GM06990 (cell line): ENCODE results near the gene CTNNA2.

Experiments used
- DNase-seq: peaks from one replicate; pipeline ENCODE4 v3.0.0-alpha.2; 2011; ENCODE audit not compliant: insufficient read length; ENCODE audit errors: extremely low read depth
- H3K27me3 ChIP-seq: replicated peaks from 2 replicates; pipeline ENCODE4 v1.6.0; 2011; ENCODE audit warnings: low read length; ENCODE audit not compliant: control insufficient read depth, insufficient read depth
- H3K36me3 ChIP-seq: 2 replicates; pipeline ENCODE4 v1.5.1; 2011; ENCODE audit warnings: low read length; ENCODE audit not compliant: control insufficient read depth, insufficient read depth
- H3K4me3 ChIP-seq: replicated peaks from 2 replicates; pipeline ENCODE4 v1.5.1; 2011; ENCODE audit warnings: low read depth, mild to moderate bottlenecking, control low read depth, low read length
- CTCF ChIP-seq: IDR thresholded peaks from 2 replicates; pipeline ENCODE4 v1.5.1; 2011; ENCODE audit warnings: low read length, control low read depth, mild to moderate bottlenecking, inconsistent platforms; ENCODE audit not compliant: insufficient read depth, poor library complexity, severe bottlenecking

The CTNNA2 gene

GRCh38 chr2:80374105-80374504 is 861.3 kb downstream of the CTNNA2 start:
- no peak for DNase-seq

GRCh38 chr2:80377071-80377470 is 864.2 kb downstream of the CTNNA2 start:
- Histone ChIP-seq H3K36me3 (no peaks in the 10 kb centered on the region), H3K27me3 (no peaks in the 10 kb centered on the region), H3K4me3 (no peak overlapping the region)
- TF ChIP-seq CTCF = no peak
- no peak for DNase-seq

More at GRCh38 chr2:80374105-80374504, 861.3 kb downstream of the CTNNA2 start:
- H3K36me3 ChIP-seq = no peaks in the 10 kb centered on the region
- H3K27me3 ChIP-seq = no peaks in the 10 kb centered on the region
- no peak for TF ChIP-seq CTCF
- H3K4me3 ChIP-seq = no peak overlapping the region

- DNase-seq = no peak
- no peaks in the 10 kb centered on the region for H3K36me3 ChIP-seq
- no peaks in the 10 kb centered on the region for H3K27me3 ChIP-seq
- no peak for TF ChIP-seq CTCF
- no peak overlapping the region for H3K4me3 ChIP-seq
Measured at GRCh38 chr2:80380736-80381135, 867.9 kb downstream of the CTNNA2 start.

GRCh38 chr2:80381666-80382065 is 868.8 kb downstream of the CTNNA2 start:
- no peaks in the 10 kb centered on the region for H3K36me3 ChIP-seq
- no peak overlapping the region for H3K4me3 ChIP-seq
- no peak for TF ChIP-seq CTCF
- DNase-seq = no peak
- no peaks in the 10 kb centered on the region for H3K27me3 ChIP-seq

GRCh38 chr2:80392441-80392840 is 879.6 kb downstream of the CTNNA2 start:
- no peaks in the 10 kb centered on the region for H3K36me3 ChIP-seq
- no peak overlapping the region for H3K4me3 ChIP-seq
- H3K27me3 ChIP-seq = no peaks in the 10 kb centered on the region
- no peak for TF ChIP-seq CTCF
- no peak for DNase-seq

- DNase-seq = no peak
- no peak for TF ChIP-seq CTCF
- H3K4me3 ChIP-seq = no peak overlapping the region
- no peaks in the 10 kb centered on the region for H3K27me3 ChIP-seq
- no peaks in the 10 kb centered on the region for H3K36me3 ChIP-seq
Measured at GRCh38 chr2:80393991-80394390, 881.1 kb downstream of the CTNNA2 start.
